Measurements from ENCODE around the gene NOXO1.

- TF ChIP-seq GATA1 (IDR thresholded peaks at IDR 0.05; ENCODE audit: low read depth, low read length) (no peak), POLR2A (IDR thresholded peaks at IDR 0.05; ENCODE audit: low read length) (no peak)
These were observed 4.1 kb downstream of the NOXO1 start for GRCh38 chr16:1976951-1977874.
